Hepatocyte (in vitro differentiated cells): ENCODE data around the gene REX1BD.

Source experiments
- EZH2 ChIP-seq: fragments of 200-600 bp; sonication (generic); IDR thresholded peaks from 2 replicates; pipeline ENCODE4 v1.6.1; 2016; ENCODE audit warnings: antibody characterized with exemption, mild to moderate bottlenecking, borderline replicate concordance
- TF ChIP-seq, protein P1 (sequence below): fragments of 200-600 bp; sonication (generic); IDR thresholded peaks from 2 replicates; pipeline ENCODE4 v1.5.1; 2016; ENCODE audit warnings: antibody characterized with exemption, mild to moderate bottlenecking; ENCODE audit not compliant: poor library complexity

DNA sequence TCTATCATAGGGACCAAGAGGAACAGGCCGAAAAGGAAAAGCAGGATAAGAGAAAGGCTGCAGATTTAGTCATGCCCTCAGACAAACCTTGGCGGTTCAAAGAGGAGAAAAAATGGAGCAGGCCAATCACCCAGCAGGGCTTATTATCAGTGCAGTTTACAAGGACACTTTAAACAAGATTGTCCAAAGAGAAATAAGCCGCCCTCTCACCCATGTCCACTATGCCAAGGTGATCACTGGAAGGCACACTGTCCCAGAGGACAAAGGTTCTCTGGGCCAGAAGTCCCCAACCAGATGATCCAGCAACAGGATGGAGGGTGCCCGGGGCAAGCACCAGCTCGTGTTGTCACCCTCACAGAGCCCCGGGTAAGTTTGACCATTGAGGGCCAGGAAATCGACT lies 8.3 kb upstream of the REX1BD start:
- TF ChIP-seq, protein P1, sequence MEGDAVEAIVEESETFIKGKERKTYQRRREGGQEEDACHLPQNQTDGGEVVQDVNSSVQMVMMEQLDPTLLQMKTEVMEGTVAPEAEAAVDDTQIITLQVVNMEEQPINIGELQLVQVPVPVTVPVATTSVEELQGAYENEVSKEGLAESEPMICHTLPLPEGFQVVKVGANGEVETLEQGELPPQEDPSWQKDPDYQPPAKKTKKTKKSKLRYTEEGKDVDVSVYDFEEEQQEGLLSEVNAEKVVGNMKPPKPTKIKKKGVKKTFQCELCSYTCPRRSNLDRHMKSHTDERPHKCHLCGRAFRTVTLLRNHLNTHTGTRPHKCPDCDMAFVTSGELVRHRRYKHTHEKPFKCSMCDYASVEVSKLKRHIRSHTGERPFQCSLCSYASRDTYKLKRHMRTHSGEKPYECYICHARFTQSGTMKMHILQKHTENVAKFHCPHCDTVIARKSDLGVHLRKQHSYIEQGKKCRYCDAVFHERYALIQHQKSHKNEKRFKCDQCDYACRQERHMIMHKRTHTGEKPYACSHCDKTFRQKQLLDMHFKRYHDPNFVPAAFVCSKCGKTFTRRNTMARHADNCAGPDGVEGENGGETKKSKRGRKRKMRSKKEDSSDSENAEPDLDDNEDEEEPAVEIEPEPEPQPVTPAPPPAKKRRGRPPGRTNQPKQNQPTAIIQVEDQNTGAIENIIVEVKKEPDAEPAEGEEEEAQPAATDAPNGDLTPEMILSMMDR: no peak
- TF ChIP-seq EZH2: no peak
